T-helper 1 cell treated with Interleukin-12 subunit alpha and Interleukin-12 subunit beta and Interleukin-4 antibody, amounts not matched to agents 30 ng/mL and 1 ng/mL, for 36 hours (primary cell): ENCODE results near the gene IMMP2L. TPM values are rescaled to one million over a fixed set of nuclear protein-coding genes. Genes with fewer than 3 reads are reported as not detected.
"Not testable (repeated sequence)": the region's sequence is repeated elsewhere in the genome, so short reads cannot be mapped to it uniquely, and the experiment has no call there.

Experiments
- intact Hi-C: fragments of 100-400 bp; cut with micrococcal nuclease; formaldehyde crosslinking; loops from one replicate; pipeline ENCODE4 v1.15.1; 2024
- total RNA-seq: library from RNA; stranded (reverse); gene quantifications from 2 replicates; pipeline ENCODE4 v1.2.3, GENCODE V29; 2022

IMMP2L gene
- total RNA-seq, 1 donor from 2014 or later: 10.4 TPM

GRCh38 chr7:111270794-111271193 lies 291.5 kb downstream of the IMMP2L start:
- intact Hi-C loops: not testable (repeated sequence)

- intact Hi-C loops: no loop called here
These were observed 293.4 kb downstream of the IMMP2L start for GRCh38 chr7:111268941-111269340.

GRCh38 chr7:111266613-111267012 lies 295.7 kb downstream of the IMMP2L start:
- intact Hi-C loops: no loop called here

- intact Hi-C loops: no loop called here
These were observed 296.9 kb downstream of the IMMP2L start for GRCh38 chr7:111265394-111265793.

GRCh38 chr7:111264981-111265380 lies 297.3 kb downstream of the IMMP2L start:
- intact Hi-C loops: no loop called here

- intact Hi-C loops: no loop called here
These were observed 298.0 kb downstream of the IMMP2L start for GRCh38 chr7:111264111-111264868.

- intact Hi-C loops: no loop called here
These were observed 299.8 kb downstream of the IMMP2L start for GRCh38 chr7:111262293-111263116.

GRCh38 chr7:111261496-111261895 lies 300.8 kb downstream of the IMMP2L start:
- intact Hi-C loops: no loop called here

- intact Hi-C loops: no loop called here
These were observed 302.3 kb downstream of the IMMP2L start for GRCh38 chr7:111259991-111260390.

GRCh38 chr7:111256391-111256790 lies 305.9 kb downstream of the IMMP2L start:
- intact Hi-C loops: no loop called here

GRCh38 chr7:111255576-111255975 lies 306.7 kb downstream of the IMMP2L start:
- intact Hi-C loops: no loop called here

- intact Hi-C loops: not testable (repeated sequence)
These were observed 310.9 kb downstream of the IMMP2L start for GRCh38 chr7:111251365-111251764.

GRCh38 chr7:111249807-111250206 lies 312.5 kb downstream of the IMMP2L start:
- intact Hi-C loops: not testable (repeated sequence)

- intact Hi-C loops: no loop called here
These were observed 320.0 kb downstream of the IMMP2L start for GRCh38 chr7:111242141-111242755.

GRCh38 chr7:111240371-111240770 lies 321.9 kb downstream of the IMMP2L start:
- intact Hi-C loops: no loop called here

GRCh38 chr7:111239437-111239836 lies 322.9 kb downstream of the IMMP2L start:
- intact Hi-C loops: no loop called here

GRCh38 chr7:111238886-111239285 lies 323.4 kb downstream of the IMMP2L start:
- intact Hi-C loops: no loop called here

GRCh38 chr7:111235709-111236108 lies 326.6 kb downstream of the IMMP2L start:
- intact Hi-C loops: no loop called here

GRCh38 chr7:111232249-111233084 lies 329.8 kb downstream of the IMMP2L start:
- intact Hi-C loops: no loop called here

GRCh38 chr7:111229916-111230315 lies 332.4 kb downstream of the IMMP2L start:
- intact Hi-C loops: no loop called here

GRCh38 chr7:111229181-111229740 lies 333.0 kb downstream of the IMMP2L start:
- intact Hi-C loops: no loop called here
